H7 (cell line): ENCODE data around the gene FHIT. TPM values are rescaled to one million over a fixed set of nuclear protein-coding genes. Genes with fewer than 3 reads are reported as not detected.

Experiments used
- DNase-seq: peaks from one replicate; pipeline ENCODE4 v3.0.0; 2012
- H3K27me3 ChIP-seq: 2 replicates; pipeline ENCODE4 v1.6.0; 2011; ENCODE audit warnings: mild to moderate bottlenecking, low read length; ENCODE audit not compliant: control insufficient read depth, insufficient read depth
- H3K36me3 ChIP-seq: replicated peaks from 2 replicates; pipeline ENCODE4 v1.5.1; 2011; ENCODE audit warnings: low read length; ENCODE audit not compliant: control insufficient read depth, insufficient read depth
- H3K4me3 ChIP-seq: 2 replicates; pipeline ENCODE4 v1.5.1; 2011; ENCODE audit warnings: low read depth, mild to moderate bottlenecking, control low read depth, low read length, moderate library complexity; ENCODE audit not compliant: insufficient read depth
- total RNA-seq: library from RNA; depleted of rRNA; stranded (reverse); fragments of >200 nt; shearing (Covaris generic); gene quantifications from 2 replicates; pipeline ENCODE4 v1.2.3, GENCODE V29; 2014

The FHIT gene
- total RNA-seq, 1 experiment from 2014 or later: 2.1 TPM

DNA sequence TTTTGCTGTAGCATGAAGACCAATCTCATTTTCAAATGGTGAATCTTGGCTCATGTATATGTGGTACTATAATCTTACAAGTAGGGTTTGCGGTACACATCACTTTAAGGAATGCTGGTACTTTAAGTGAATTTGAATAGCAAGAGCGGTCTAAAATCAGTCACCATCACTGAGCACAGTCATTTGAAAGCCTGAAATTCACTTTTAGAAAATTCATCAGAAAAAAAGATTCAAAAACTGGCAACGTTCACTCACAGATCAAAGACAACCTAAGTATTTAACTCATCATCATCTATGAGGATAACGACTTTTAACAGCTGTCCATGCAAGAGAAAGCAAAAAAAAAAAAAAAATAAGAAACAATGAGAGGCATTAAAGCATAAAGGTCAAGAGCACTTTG lies 111.6 kb downstream of the FHIT start:
- no peaks in the 10 kb centered on the region for H3K36me3 ChIP-seq
- H3K4me3 ChIP-seq: no peak overlapping the region
- no peaks in the 10 kb centered on the region for H3K27me3 ChIP-seq
- DNase-seq: no peak

DNA sequence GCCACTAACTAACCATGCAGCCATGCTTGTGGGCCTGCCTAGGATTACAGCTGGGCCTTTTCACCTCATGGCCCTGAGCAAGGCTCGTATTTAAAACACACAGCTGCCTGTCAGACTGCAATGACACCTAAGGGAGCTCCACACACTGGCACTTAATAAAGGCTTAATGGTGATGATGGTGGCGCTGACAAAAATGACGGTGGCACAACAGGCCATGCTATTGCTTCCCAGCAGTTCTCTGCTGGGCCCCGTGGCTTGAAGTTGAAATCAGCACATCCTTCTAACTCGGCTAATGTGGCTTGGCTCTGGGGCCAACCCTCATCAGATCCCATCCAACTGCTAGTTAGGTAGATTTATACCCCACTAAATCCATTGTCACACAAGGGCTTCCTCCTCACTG lies 112.9 kb downstream of the FHIT start:
- DNase-seq: no peak
- Histone ChIP-seq H3K4me3 (no peak overlapping the region), H3K36me3 (no peaks in the 10 kb centered on the region), H3K27me3 (no peaks in the 10 kb centered on the region)

DNA sequence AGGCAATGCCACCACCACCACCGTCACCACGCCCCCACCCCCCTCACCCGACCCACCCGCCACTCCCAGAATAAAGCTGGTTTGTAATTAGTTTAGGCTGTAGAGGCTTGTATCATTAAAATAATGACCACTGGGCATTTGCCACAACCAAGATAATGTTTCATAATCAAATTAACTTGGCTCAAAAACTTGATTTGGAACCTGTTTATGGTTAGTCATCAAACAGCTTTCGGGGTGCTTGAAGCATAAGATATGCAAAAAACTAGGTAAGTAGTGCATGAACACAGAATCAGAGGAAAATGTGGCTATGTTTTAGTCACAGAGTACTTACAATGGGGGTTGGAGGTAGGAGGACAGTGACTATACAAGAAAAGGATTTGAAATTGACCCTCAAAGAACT lies 115.1 kb downstream of the FHIT start:
- DNase-seq: no peak
- no peaks in the 10 kb centered on the region for H3K36me3 ChIP-seq

DNA sequence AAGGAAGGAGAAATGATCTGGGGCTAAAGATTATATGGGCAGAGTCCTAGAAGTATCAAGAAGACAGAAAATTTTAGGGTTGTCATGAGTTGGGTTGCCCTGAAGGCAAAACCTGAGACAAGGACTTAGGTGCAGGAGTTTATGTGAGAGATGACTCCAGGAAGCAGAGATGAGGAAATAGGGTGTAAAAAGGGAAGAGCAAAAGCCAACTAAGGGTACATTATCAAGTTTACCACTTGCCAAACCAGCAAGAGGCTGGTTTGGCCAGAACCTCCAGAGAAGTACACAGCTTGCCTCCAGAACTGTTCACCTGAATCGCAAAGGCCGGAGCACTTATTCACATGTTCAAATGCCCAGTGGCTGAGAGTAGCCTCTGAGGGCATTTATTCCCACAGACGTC lies 116.7 kb downstream of the FHIT start:
- Histone ChIP-seq H3K4me3 (no peak overlapping the region), H3K36me3 (no peaks in the 10 kb centered on the region), H3K27me3 (no peaks in the 10 kb centered on the region)
- DNase-seq: no peak

More for the DNA sequence above, 115.1 kb downstream of the FHIT start:
- no peak overlapping the region for H3K4me3 ChIP-seq
- H3K27me3 ChIP-seq: no peaks in the 10 kb centered on the region

DNA sequence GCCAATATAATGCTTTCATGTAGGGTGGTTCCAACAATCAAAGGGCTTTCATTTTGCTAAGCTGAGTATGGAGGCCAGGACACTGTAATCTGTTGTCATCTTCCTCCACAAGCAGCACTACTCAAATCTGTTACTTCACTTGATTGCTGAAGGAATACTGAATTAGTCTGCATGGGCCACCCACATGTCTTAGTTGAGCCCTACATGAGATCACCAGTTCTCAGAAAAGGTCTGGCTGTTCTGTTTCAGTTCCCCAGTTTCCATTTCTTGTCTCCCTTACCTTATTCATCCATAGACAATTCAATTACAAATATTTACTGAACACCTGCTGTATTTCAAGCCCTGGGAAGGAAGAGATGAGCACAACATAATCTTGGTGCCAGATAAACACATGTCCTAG lies 119.2 kb downstream of the FHIT start:
- Histone ChIP-seq H3K36me3 (no peaks in the 10 kb centered on the region), H3K4me3 (no peak overlapping the region), H3K27me3 (no peaks in the 10 kb centered on the region)
- no peak for DNase-seq

DNA sequence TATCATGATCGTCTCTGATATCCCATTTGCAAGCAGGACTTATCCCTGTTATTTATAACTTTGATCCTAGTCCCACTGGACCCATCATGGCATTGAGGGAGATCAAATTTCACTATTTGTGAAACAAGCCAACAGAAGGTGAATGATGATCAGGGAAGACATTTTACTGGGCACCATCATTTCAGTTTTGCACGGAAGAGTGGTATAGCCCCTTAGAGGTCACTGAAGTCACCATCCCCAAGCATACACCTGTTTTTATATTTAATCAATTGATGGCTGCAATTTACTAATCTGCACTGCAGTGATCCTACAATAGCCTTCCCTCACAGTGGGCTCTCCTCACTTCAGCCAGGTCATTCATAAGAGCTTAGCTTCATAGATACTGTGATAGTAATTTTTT lies 132.4 kb downstream of the FHIT start:
- H3K27me3 ChIP-seq: no peaks in the 10 kb centered on the region
- no peak for DNase-seq
- H3K4me3 ChIP-seq: no peak overlapping the region
- H3K36me3 ChIP-seq: no peaks in the 10 kb centered on the region

DNA sequence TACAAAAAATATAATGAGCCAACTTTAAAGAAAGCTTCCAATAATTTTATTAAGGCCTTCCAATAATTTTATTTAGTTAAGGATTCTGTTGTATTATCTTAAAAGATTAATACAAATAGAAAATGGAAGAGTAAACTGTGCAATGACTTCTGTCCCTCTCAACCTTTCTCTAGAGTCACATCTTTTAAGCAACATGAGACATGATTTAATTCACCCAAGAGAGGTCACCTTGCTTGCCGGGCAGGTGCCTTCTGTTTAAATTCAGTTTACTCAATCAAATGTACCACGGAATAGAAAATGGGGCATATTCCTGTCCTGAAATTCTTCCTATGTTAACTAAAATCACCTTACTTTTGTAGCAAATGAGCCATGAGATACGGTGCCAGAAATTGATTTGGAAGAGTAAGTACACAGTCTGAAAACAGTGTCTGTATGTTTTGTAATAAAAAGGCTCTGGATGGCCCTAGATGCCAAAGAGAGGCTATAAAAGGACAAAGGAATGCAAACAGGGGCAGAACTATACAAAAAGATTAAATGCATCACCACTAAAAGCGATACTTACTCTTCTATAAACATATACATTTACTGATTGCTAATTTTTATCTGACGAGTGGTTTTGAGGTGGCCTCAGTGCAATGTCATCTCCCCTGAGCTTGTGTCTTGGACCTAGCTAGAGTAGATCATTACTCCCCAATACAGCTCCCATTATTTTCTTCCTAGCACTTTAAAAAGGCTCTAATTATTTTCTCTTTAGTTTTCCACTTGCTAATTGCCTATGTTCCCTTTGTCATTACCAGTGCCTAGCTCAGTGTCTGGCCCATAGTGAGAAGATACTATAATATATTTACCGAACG lies 134.0 kb downstream of the FHIT start:
- no peak for DNase-seq
- Histone ChIP-seq H3K4me3 (no peak overlapping the region), H3K36me3 (no peaks in the 10 kb centered on the region), H3K27me3 (no peaks in the 10 kb centered on the region)

DNA sequence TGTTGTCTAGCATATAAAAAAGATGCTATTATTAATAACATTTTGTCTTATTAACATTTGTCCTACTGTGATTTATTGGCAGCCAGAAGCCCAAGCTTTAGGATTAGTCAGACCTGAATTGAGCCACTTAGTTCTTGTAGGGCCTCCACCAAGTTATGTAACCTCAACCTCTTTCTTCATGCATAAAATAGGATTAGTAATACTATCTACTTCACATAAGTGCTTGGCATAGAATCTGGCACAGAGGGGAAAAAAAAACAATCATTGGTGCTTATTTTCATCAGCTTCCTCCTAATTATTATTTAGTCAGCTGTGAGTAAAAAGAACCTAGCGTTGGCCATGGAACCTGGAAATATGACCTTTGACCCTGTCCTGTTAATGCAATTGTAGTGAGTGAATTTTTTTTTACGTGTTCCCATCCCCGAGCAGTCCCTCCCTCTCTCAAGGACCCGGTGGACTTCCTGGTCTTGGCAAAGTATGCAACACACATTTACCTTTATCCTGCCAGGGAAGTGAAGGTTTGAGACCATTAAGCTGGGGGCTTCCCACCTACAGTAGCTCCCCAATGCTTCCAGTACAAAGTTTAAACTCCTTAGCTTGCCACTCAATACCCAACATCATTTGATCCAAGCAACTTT lies 136.8 kb downstream of the FHIT start:
- Histone ChIP-seq H3K36me3 (no peaks in the 10 kb centered on the region), H3K27me3 (no peaks in the 10 kb centered on the region), H3K4me3 (no peak overlapping the region)
- no peak for DNase-seq

DNA sequence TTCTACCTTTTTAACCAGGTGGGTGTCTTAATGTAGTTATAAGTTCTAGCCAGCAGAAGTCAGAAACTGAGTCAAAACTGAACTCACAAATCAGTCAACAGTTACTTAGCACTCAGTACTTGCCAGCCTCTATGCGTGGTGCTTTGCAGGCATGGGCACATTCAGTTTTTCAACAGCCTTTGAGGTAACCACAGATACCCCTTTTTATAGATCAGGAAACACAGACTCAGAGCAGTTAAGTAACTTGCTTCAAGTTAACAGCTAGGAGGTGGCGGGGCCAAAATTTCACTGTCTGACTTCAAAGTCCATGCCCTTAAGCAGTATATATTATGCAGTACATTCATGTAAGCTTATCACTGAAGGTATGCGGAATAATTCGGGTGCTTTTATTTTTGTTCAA lies 139.4 kb downstream of the FHIT start:
- no peak for DNase-seq
- no peaks in the 10 kb centered on the region for H3K27me3 ChIP-seq
- no peaks in the 10 kb centered on the region for H3K36me3 ChIP-seq
- H3K4me3 ChIP-seq: no peak overlapping the region

DNA sequence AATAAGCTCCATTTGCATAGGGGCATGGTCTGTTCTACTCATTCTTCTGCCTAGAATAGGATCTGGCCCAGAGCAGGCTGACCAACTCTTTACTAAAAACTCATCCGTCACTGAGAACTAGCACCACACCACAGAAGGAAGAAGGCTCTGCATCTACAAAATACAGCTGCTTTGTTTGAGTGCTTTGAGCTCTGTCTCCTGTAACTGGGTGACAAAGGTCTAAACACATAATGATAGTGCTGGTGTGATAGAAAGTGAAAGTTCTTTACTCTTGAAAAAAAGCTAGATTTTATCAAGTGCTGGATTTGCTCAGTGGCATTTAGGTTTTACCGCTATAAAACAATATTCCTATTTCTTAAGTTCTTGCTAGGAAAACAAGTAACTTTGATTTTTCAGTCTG lies 140.7 kb downstream of the FHIT start:
- no peaks in the 10 kb centered on the region for H3K27me3 ChIP-seq
- H3K4me3 ChIP-seq: no peak overlapping the region
- DNase-seq: no peak
- no peaks in the 10 kb centered on the region for H3K36me3 ChIP-seq

DNA sequence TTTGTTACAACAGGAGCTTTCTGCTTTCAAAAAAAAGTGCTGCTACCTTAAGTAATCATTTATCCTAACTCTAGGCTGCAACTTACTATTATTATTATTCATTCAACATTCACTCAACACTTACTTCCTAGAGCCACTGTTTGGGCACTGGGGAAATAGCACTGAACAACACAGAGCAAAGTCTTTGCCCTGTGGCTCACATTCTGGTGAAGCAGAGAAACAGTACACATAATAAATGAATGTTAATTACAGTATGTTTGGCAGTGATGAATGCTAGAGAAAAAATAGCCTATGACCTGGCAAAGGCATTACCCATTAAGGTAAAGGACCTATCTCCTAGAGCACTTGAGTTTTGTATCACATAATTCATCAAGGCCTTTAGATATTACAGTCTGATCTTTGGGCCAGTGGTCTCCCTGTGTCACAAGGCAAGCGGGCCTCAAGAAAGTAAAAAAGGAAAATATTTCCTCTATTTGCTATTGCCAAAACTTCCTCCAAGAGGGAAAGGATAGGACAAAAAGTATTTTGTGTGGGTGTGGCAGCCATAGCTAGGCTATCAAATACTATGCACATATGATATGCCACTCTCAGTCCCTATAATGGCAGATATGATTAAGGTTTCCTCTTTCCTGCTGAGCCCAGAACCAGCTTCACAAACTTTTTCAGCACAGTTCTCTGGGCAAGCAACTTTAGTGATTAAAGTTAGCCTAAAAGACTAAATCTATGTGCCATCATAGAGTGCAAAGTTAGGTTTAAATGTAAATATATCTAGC lies 142.8 kb downstream of the FHIT start:
- Histone ChIP-seq H3K36me3 (no peaks in the 10 kb centered on the region), H3K27me3 (no peaks in the 10 kb centered on the region), H3K4me3 (no peak overlapping the region)
- no peak for DNase-seq

DNA sequence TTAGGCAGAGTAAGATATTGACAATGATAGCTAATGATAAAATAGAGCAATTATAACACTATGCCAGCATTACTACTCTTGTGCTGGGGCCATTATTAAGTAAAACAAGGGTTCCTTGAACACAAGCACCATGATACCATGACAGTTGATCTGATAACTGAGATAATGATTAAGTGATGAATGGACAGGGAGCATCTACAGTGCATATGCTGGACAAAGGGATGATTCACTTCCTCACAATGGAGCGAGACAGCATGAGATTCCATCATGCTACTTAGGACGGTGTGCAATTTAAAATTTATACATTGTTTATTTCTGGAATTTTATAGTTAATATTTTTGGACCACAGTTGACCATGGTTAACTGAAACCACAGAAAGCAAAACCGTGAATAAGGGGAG lies 156.6 kb downstream of the FHIT start:
- no peak for DNase-seq
- Histone ChIP-seq H3K4me3 (no peak overlapping the region), H3K27me3 (no peaks in the 10 kb centered on the region), H3K36me3 (no peaks in the 10 kb centered on the region)

DNA sequence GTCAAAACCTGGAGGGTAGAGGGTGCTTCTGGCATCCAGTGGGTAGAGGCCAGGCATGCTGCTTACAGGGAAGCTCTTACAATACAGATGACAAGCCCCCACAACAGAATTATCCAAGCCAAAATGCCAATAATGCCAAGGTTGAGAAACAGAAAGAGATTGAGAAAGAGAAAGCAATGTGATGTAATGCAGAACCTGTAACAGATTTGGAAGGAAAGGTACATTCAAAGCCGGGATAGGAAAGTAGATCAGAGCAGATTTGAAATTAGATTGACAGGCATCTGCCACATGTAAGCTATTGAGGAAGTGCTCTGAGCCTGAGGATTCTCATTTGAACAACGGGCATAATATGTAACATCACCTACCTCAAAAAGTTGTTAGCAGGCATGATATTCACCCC lies 157.9 kb downstream of the FHIT start:
- DNase-seq: no peak
- H3K36me3 ChIP-seq: no peaks in the 10 kb centered on the region
- H3K27me3 ChIP-seq: no peaks in the 10 kb centered on the region
- H3K4me3 ChIP-seq: no peak overlapping the region

DNA sequence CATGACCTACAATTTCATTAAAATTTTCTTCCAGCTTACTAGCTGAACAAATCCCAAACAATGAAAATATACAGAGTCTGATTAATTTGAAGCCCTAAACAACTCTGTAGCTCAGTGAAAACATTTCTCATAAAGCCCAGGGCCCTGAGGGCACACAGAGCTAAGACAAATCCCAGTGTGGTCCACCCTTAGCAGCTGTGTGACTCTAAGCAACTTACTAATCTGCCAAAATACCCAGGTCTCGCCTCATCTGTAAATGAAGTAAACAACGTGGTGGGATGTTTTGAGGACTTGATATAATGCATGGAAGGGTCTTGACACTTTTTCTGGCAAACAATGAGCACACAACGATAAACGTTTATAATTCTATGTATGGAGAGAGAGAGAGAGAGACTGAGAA lies 158.4 kb downstream of the FHIT start:
- Histone ChIP-seq H3K4me3 (no peak overlapping the region), H3K36me3 (no peaks in the 10 kb centered on the region), H3K27me3 (no peaks in the 10 kb centered on the region)
- no peak for DNase-seq
